GM12878 (cell line): ENCODE data around the gene TEX13D.

ENCODE experiments used
- DPF2 ChIP-seq: fragments of 450-650 bp; IDR thresholded peaks from 2 replicates; pipeline ENCODE4 v1.6.1; 2017; ENCODE audit warnings: mild to moderate bottlenecking
- EED ChIP-seq: sonication (generic); IDR thresholded peaks from 2 replicates; pipeline ENCODE4 v1.6.1; 2016; ENCODE audit warnings: antibody characterized with exemption, low read depth
- EZH2 ChIP-seq: IDR thresholded peaks from 2 replicates; pipeline ENCODE4 v1.6.1; 2012; ENCODE audit warnings: low read depth, mild to moderate bottlenecking, control low read depth, inconsistent platforms, low read length, borderline replicate concordance; ENCODE audit not compliant: control insufficient read depth
- MTA3 ChIP-seq: IDR thresholded peaks from 2 replicates; pipeline ENCODE4 v1.6.1; 2012; ENCODE audit warnings: low read length, inconsistent platforms, borderline replicate concordance
- POLR2A ChIP-seq: IDR thresholded peaks from 2 replicates; pipeline ENCODE4 v1.6.1; 2011; ENCODE audit warnings: low read depth, mild to moderate bottlenecking, low read length
- SP1 ChIP-seq: IDR thresholded peaks from one replicate; pipeline ENCODE4 v1.6.1; 2011; ENCODE audit warnings: low read depth, low read length
- TF ChIP-seq, protein P1 (sequence below): IDR thresholded peaks from 2 replicates; pipeline ENCODE4 v1.6.1; 2011; ENCODE audit warnings: low read depth, low read length, improper control_type of control experiment, borderline replicate concordance
- TF ChIP-seq, protein P2 (sequence below): IDR thresholded peaks from 2 replicates; pipeline ENCODE4 v1.6.1; 2012; ENCODE audit warnings: low read depth, low read length, improper control_type of control experiment

DNA sequence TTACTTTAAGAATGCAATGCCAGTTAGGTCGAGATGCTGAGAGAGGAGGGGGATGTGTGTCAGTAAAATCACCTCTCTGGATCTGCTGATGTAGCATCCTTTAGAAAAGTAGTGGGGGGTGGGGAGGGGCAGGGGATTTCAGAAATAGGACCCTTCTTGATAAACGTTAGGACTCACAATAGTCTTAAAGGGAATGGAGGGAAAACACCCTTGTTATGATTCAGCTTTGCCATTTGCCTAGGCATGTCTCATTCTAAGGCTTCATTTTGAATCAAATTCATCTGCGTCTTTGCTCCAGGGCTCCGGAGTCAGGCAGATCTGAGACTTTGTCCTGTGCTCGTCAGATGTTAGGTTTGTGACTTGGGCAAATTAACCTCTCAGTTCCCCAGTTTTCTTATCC lies 14.8 kb downstream of the TEX13D start:
- TF ChIP-seq POLR2A = no peak
- TF ChIP-seq EED = no peak
- TF ChIP-seq SP1 = no peak
- TF ChIP-seq DPF2 = no peak
- TF ChIP-seq, protein P1, sequence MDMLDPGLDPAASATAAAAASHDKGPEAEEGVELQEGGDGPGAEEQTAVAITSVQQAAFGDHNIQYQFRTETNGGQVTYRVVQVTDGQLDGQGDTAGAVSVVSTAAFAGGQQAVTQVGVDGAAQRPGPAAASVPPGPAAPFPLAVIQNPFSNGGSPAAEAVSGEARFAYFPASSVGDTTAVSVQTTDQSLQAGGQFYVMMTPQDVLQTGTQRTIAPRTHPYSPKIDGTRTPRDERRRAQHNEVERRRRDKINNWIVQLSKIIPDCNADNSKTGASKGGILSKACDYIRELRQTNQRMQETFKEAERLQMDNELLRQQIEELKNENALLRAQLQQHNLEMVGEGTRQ = no peak
- TF ChIP-seq, protein P2, sequence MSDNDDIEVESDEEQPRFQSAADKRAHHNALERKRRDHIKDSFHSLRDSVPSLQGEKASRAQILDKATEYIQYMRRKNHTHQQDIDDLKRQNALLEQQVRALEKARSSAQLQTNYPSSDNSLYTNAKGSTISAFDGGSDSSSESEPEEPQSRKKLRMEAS = no peak
- TF ChIP-seq MTA3 = no peak
- no peak for TF ChIP-seq EZH2
